GM12878 (cell line): Measurements from ENCODE around the gene NARF. TPM values are rescaled to one million over a fixed set of nuclear protein-coding genes. Genes with fewer than 3 reads are reported as not detected.

Experiments
- ATAC-seq: fragments of 200-7000 bp; cut with Tn5 transposase; 3 replicates; pipeline ENCODE4 v1.9.1; 2020; ENCODE audit warnings: mild to moderate bottlenecking, moderate library complexity
- BruUV-seq: library from RNA; stranded (reverse); fragments of 400-500 nt; replicated peaks from 2 replicates; lab custom pipeline; 2021; lab: Mats Ljungman, UMichigan
- CTCF ChIA-PET: fragments of 300-600 bp; sonication (Branson Sonifier 250); formaldehyde crosslinking; extraction: SDS; loops from one replicate; lab custom pipeline; 2021; ENCODE audit warnings: inconsistent platforms; lab: Yijun Ruan, JAX
- POLR2A ChIA-PET: fragments of 350-600 bp; formaldehyde crosslinking; extraction: SDS; loops from one replicate; lab custom pipeline; 2021; ENCODE audit warnings: inconsistent platforms; lab: Charles Lee
- RAD21 ChIA-PET: fragments of 300-600 bp; sonication (Branson Sonifier 250); formaldehyde crosslinking; loops from one replicate; lab custom pipeline; 2023; ENCODE audit warnings: antibody characterized with exemption; ENCODE audit not compliant: unreplicated experiment; lab: Charles Lee
- SMC1A ChIA-PET: fragments of 300-600 bp; sonication (Branson Sonifier 250); formaldehyde crosslinking; loops from one replicate; lab custom pipeline; 2023; ENCODE audit not compliant: unreplicated experiment, uncharacterized antibody; lab: Charles Lee
- DNase-seq: peaks from one replicate; pipeline ENCODE4 v3.0.0-alpha.2; 2011; ENCODE audit warnings: low read depth, low spot score
- FAIRE-seq: peaks from 3 replicates; lab custom pipeline; 2011; peaks lifted over from hg19 to GRCh38; lab: Jason Lieb, UNC
- H2AFZ ChIP-seq: 2 replicates; pipeline ENCODE4 v1.6.0; 2011; ENCODE audit warnings: low read depth, low read length, control low read depth; ENCODE audit not compliant: control insufficient read depth
- H3K27ac ChIP-seq: 2 replicates; pipeline ENCODE4 v1.5.1; 2011; ENCODE audit warnings: control low read depth; ENCODE audit not compliant: control insufficient read depth, insufficient read depth
- H3K27me3 ChIP-seq, 2 experiments: replicated peaks in 1 of 2; 2 replicates each; pipeline versions ENCODE4 v1.6.0 to v1.6.1; 2011; ENCODE audit warnings: low read length in 1 of 2; ENCODE audit not compliant: control insufficient read depth in 2 of 2, insufficient read depth in 2 of 2
- H3K36me3 ChIP-seq, 2 experiments: 2 replicates each; pipeline ENCODE4 v1.5.1; 2011; ENCODE audit warnings: low read length in 1 of 2; ENCODE audit not compliant: control insufficient read depth in 2 of 2, insufficient read depth in 2 of 2
- H3K4me1 ChIP-seq: 2 replicates; pipeline ENCODE4 v1.6.1; 2011; ENCODE audit warnings: mild to moderate bottlenecking, low read length, moderate library complexity, mixed read lengths; ENCODE audit not compliant: control insufficient read depth, insufficient read depth
- H3K4me2 ChIP-seq: 2 replicates; pipeline ENCODE4 v1.6.0; 2011; ENCODE audit warnings: control low read depth; ENCODE audit not compliant: control insufficient read depth, insufficient read depth
- H3K4me3 ChIP-seq: fragments of 200-600 bp; sonication (generic); 2 replicates; pipeline ENCODE4 v1.5.1; 2016
- H3K79me2 ChIP-seq: 2 replicates; pipeline ENCODE4 v1.6.0; 2011; ENCODE audit warnings: low read length; ENCODE audit not compliant: control insufficient read depth, insufficient read depth
- H3K9ac ChIP-seq: 2 replicates; pipeline ENCODE4 v1.8.0; 2011; ENCODE audit warnings: low read length, control low read depth, mixed read lengths; ENCODE audit not compliant: control insufficient read depth, insufficient read depth
- H3K9me3 ChIP-seq: replicated peaks from 3 replicates; pipeline ENCODE4 v1.5.1; 2011; ENCODE audit warnings: mild to moderate bottlenecking, low read length; ENCODE audit not compliant: control insufficient read depth, insufficient read depth
- H4K20me1 ChIP-seq: 2 replicates; pipeline ENCODE4 v1.6.0; 2011; ENCODE audit not compliant: control insufficient read depth, insufficient read depth
- BHLHE40 ChIP-seq, 2 experiments: fragments of 450-650 bp in 1 of 2; IDR thresholded peaks; 2 replicates each; pipeline ENCODE4 v1.6.1; 2011 to 2017; ENCODE audit warnings: low read depth in 2 of 2, borderline replicate concordance in 1 of 2, improper control_type of control experiment in 1 of 2, low read length in 1 of 2, mild to moderate bottlenecking in 1 of 2
- CEBPB ChIP-seq, 2 experiments: fragments of 150-350 bp in 1 of 2; IDR thresholded peaks; 2 replicates each; pipeline ENCODE4 v1.6.1; 2012 to 2014; ENCODE audit warnings: low read depth in 2 of 2, low read length in 2 of 2, borderline replicate concordance in 1 of 2, inconsistent platforms in 1 of 2
- GABPA ChIP-seq: IDR thresholded peaks from 2 replicates; pipeline ENCODE4 v1.6.1; 2014; ENCODE audit warnings: antibody characterized with exemption, low read depth, mild to moderate bottlenecking, inconsistent platforms
- GATAD2B ChIP-seq: fragments of 450-650 bp; conservative IDR thresholded peaks from 2 replicates; pipeline ENCODE4 v1.6.1; 2017; ENCODE audit warnings: low read depth, mild to moderate bottlenecking, moderate library complexity
- HCFC1 ChIP-seq: fragments of 150-350 bp; IDR thresholded peaks from 2 replicates; pipeline ENCODE4 v1.6.1; 2014; ENCODE audit warnings: low read length
- HDGF ChIP-seq: fragments of 450-650 bp; IDR thresholded peaks from 2 replicates; pipeline ENCODE4 v1.6.1; 2016; ENCODE audit warnings: antibody characterized with exemption
- MEF2B ChIP-seq: fragments of 450-650 bp; IDR thresholded peaks from 2 replicates; pipeline ENCODE4 v1.6.1; 2018; ENCODE audit warnings: mild to moderate bottlenecking, moderate library complexity; ENCODE audit not compliant: partially characterized antibody, poor library complexity, severe bottlenecking
- MXI1 ChIP-seq: fragments of 150-350 bp; IDR thresholded peaks from 2 replicates; pipeline ENCODE4 v1.6.1; 2011; ENCODE audit warnings: low read depth, mild to moderate bottlenecking, inconsistent platforms, low read length, improper control_type of control experiment
- STAT1 ChIP-seq: fragments of 450-650 bp; conservative IDR thresholded peaks from 2 replicates; pipeline ENCODE4 v1.6.1; 2014; ENCODE audit warnings: antibody characterized with exemption, mild to moderate bottlenecking
- YBX1 ChIP-seq: fragments of 450-650 bp; IDR thresholded peaks from 2 replicates; pipeline ENCODE4 v1.6.1; 2016; ENCODE audit warnings: antibody characterized with exemption
- YY1 ChIP-seq: IDR thresholded peaks from 2 replicates; pipeline ENCODE4 v1.6.1; 2011; ENCODE audit warnings: low read depth, mild to moderate bottlenecking, low read length
- ZNF24 ChIP-seq: fragments of 450-650 bp; IDR thresholded peaks from 2 replicates; pipeline ENCODE4 v1.6.1; 2017; ENCODE audit warnings: antibody characterized with exemption, mild to moderate bottlenecking
- ZNF274 ChIP-seq: IDR thresholded peaks from one replicate; pipeline ENCODE4 v1.8.0; 2011; ENCODE audit not compliant: insufficient read length, insufficient read depth
- WGBS: methylation state at CpG from one replicate; pipeline ENCODE4 v1.1.6; 2016; ENCODE audit warnings: low lambda C conversion rate; ENCODE audit not compliant: insufficient replicate concordance, insufficient coverage; ENCODE audit errors: missing lambda C conversion rate; 5-methylcytosine and 5-hydroxymethylcytosine counted together
- in situ Hi-C: fragments of 300-500 bp; cut with MboI; formaldehyde crosslinking; loops from 9 replicates; pipeline ENCODE4 v1.14.3; 2018; ENCODE audit warnings: mixed read lengths
- intact Hi-C: fragments of 100-400 bp; cut with micrococcal nuclease; formaldehyde crosslinking; loops from one replicate; pipeline ENCODE4 v1.14.2; 2022; ENCODE audit not compliant: unreplicated experiment
- polyA plus RNA-seq, 11 experiments: library from polyadenylated mRNA; depleted of rRNA in 4 of 11; unstranded in 6 of 11; stranded (reverse) in 5 of 11; fragments of >200 nt; fragmentation: Nextera tagmentation in 4 of 11; fragmentation: Illumina TruSeq in 1 of 11; extraction: Ambion mirVana in 4 of 11; extraction: Trizol in 1 of 11; gene quantifications; 1 replicate in 1 of 11; 2 replicates in 10 of 11; pipeline versions ENCODE4 v1.2.1 to v1.2.3, GENCODE V29; 2011 to 2016; ENCODE audit warnings: inconsistent platforms in 2 of 11, missing spikeins in 2 of 11, low read depth in 1 of 11
- total RNA-seq, 4 experiments: library from RNA; depleted of rRNA in 3 of 4; stranded (reverse); fragments of >200 nt in 3 of 4; fragmentation: Illumina TruSeq in 1 of 4; extraction: Trizol in 1 of 4; gene quantifications; 2 replicates each; pipeline versions ENCODE4 v1.2.1 to v1.2.3, GENCODE V29; 2013 to 2021
- TF ChIP-seq, protein P1 (sequence below): fragments of 150-350 bp; IDR thresholded peaks from 2 replicates; pipeline ENCODE4 v1.6.1; 2014; ENCODE audit warnings: mild to moderate bottlenecking, low read depth, low read length
- TF ChIP-seq, protein P2 (sequence below): IDR thresholded peaks from 2 replicates; pipeline ENCODE4 v1.6.1; 2012; ENCODE audit warnings: mild to moderate bottlenecking, low read depth, low read length

Gene NARF
- total and polyA plus RNA-seq, 10 of the 15 experiments (the other 5 are each of a cell fraction or from before 2014, with no cell fraction given) = 16.7 to 126 (median 47.5) TPM

GRCh38 chr17:82412535-82413520 is 45.7 kb upstream of the NARF start (continued):
- no peak for TF ChIP-seq CEBPB (IDR thresholded peaks at IDR 0.05; ENCODE audit: borderline replicate concordance in 1 of 2, low read depth in 2 of 2, low read length in 2 of 2)
- TF ChIP-seq STAT1 = no peak
- TF ChIP-seq ZNF24 = no peak
- no peak for TF ChIP-seq GABPA
- no peak for TF ChIP-seq MEF2B
- no peak for TF ChIP-seq HDGF
- no peak for TF ChIP-seq YBX1
- TF ChIP-seq ZNF274 = no peak

- Histone ChIP-seq H3K79me2 (peaks cover 2% of the 10 kb centered on the region; the same call in 1 of the 2 replicates), H3K27ac (no peak overlapping the region), H3K36me3 (no peaks in the 10 kb centered on the region; a peak in 1 of 4 replicates), H3K27me3 (no peaks in the 10 kb centered on the region), H3K4me2 (no peak overlapping the region), H3K4me3 (no peak overlapping the region), H3K4me1 (0 out of 2 replicates have a peak, but pooled peaks cover 5% of the 10 kb centered on the region), H2AFZ (no peak overlapping the region), H3K9me3 (no peaks in the 10 kb centered on the region), H4K20me1 (peaks cover 5% of the 10 kb centered on the region), H3K9ac (no peak overlapping the region)
- RAD21 ChIA-PET = interaction anchor here (1.3 kb wide), 1 partner anchor 58 kb away, joined by 3 read pairs; no protein-coding TSS in a partner anchor
- ATAC-seq (peak; percentile 68), FAIRE-seq (peak; percentile 76), DNase-seq (no peak)
- POLR2A ChIA-PET = no interaction called here
- 47% methylated on average over 38 of the region's 38 CpGs for WGBS
- intact Hi-C loops (loop anchor here (1.0 to 5.0 kb wide), 2 partner anchors 63 to 182 kb away; no protein-coding TSS in a partner anchor), in situ Hi-C loops (no loop called here)
- CTCF ChIA-PET = interaction anchor here (0.7 to 4.1 kb wide), 7 partner anchors 48 to 385 kb away, joined by 3 to 22 read pairs (median 3); no protein-coding TSS in a partner anchor
- SMC1A ChIA-PET = interaction anchor here (0.6 to 2.0 kb wide), 3 partner anchors 62 to 65 kb away, joined by 3 to 8 read pairs (median 3); no protein-coding TSS in a partner anchor
- no TSS peak for BruUV-seq
- TF ChIP-seq, protein P1, sequence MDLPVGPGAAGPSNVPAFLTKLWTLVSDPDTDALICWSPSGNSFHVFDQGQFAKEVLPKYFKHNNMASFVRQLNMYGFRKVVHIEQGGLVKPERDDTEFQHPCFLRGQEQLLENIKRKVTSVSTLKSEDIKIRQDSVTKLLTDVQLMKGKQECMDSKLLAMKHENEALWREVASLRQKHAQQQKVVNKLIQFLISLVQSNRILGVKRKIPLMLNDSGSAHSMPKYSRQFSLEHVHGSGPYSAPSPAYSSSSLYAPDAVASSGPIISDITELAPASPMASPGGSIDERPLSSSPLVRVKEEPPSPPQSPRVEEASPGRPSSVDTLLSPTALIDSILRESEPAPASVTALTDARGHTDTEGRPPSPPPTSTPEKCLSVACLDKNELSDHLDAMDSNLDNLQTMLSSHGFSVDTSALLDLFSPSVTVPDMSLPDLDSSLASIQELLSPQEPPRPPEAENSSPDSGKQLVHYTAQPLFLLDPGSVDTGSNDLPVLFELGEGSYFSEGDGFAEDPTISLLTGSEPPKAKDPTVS = peak; percentile 72; the same call in 1 of the 2 replicates
- TF ChIP-seq YY1 (peak; percentile 34; the same call in 1 of the 2 replicates), BHLHE40 (IDR thresholded peaks at IDR 0.05; ENCODE audit: borderline replicate concordance in 1 of 2, low read depth in 2 of 2, low read length in 1 of 2) (peak; percentile 84 to 85), MXI1 (peak; percentile 81), HCFC1 (no peak), GATAD2B (peak; percentile 23; the same call in 1 of the 2 replicates)
- TF ChIP-seq, protein P2, sequence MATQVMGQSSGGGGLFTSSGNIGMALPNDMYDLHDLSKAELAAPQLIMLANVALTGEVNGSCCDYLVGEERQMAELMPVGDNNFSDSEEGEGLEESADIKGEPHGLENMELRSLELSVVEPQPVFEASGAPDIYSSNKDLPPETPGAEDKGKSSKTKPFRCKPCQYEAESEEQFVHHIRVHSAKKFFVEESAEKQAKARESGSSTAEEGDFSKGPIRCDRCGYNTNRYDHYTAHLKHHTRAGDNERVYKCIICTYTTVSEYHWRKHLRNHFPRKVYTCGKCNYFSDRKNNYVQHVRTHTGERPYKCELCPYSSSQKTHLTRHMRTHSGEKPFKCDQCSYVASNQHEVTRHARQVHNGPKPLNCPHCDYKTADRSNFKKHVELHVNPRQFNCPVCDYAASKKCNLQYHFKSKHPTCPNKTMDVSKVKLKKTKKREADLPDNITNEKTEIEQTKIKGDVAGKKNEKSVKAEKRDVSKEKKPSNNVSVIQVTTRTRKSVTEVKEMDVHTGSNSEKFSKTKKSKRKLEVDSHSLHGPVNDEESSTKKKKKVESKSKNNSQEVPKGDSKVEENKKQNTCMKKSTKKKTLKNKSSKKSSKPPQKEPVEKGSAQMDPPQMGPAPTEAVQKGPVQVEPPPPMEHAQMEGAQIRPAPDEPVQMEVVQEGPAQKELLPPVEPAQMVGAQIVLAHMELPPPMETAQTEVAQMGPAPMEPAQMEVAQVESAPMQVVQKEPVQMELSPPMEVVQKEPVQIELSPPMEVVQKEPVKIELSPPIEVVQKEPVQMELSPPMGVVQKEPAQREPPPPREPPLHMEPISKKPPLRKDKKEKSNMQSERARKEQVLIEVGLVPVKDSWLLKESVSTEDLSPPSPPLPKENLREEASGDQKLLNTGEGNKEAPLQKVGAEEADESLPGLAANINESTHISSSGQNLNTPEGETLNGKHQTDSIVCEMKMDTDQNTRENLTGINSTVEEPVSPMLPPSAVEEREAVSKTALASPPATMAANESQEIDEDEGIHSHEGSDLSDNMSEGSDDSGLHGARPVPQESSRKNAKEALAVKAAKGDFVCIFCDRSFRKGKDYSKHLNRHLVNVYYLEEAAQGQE = peak; percentile 97
Observed at GRCh38 chr17:82414548-82415281, 43.8 kb upstream of the NARF start.
